HG03354 (cell line): ENCODE measurements around the gene GSTM5.
"Not testable (repeated sequence)": the region's sequence is repeated elsewhere in the genome, so short reads cannot be mapped to it uniquely, and the experiment has no call there.

ENCODE experiments used
- ATAC-seq: cut with Tn5 transposase; IDR thresholded peaks from one replicate; pipeline ENCODE4 v1.9.1; 2021; ENCODE audit warnings: mild to moderate bottlenecking; ENCODE audit not compliant: unreplicated experiment, poor library complexity, severe bottlenecking

GSTM5 gene

GRCh38 chr1:109757936-109758786 lies 46.1 kb downstream of the GSTM5 start:
- ATAC-seq = no peak

GRCh38 chr1:109759513-109760334 lies 47.7 kb downstream of the GSTM5 start:
- ATAC-seq = no peak

- no peak for ATAC-seq
These were observed 48.7 kb downstream of the GSTM5 start for GRCh38 chr1:109760581-109761226.

GRCh38 chr1:109761227-109762038 lies 49.4 kb downstream of the GSTM5 start:
- no peak for ATAC-seq

GRCh38 chr1:109762039-109762585 lies 50.1 kb downstream of the GSTM5 start:
- ATAC-seq = no peak

GRCh38 chr1:109762821-109763645 lies 51.0 kb downstream of the GSTM5 start:
- ATAC-seq = no peak

- ATAC-seq = no peak
These were observed 51.8 kb downstream of the GSTM5 start, which contains the start of gene EPS8L3 for GRCh38 chr1:109763646-109764415. Gene EPS8L3, minus strand, starts transcription at chr1:109763923. Its CDS starts 2,174 bp downstream, at chr1:109761749.

- no peak for ATAC-seq
These were observed 52.8 kb downstream of the GSTM5 start for GRCh38 chr1:109764561-109765482.

GRCh38 chr1:109765483-109765815 lies 53.4 kb downstream of the GSTM5 start:
- no peak for ATAC-seq

- no peak for ATAC-seq
These were observed 54.0 kb downstream of the GSTM5 start for GRCh38 chr1:109765896-109766615.

GRCh38 chr1:109766991-109767636 lies 55.1 kb downstream of the GSTM5 start:
- not testable (repeated sequence) for ATAC-seq
